Mucosa of gallbladder (tissue), 1 donor: ENCODE data around the gene SLC13A5. TPM values are rescaled to one million over a fixed set of nuclear protein-coding genes. Genes with fewer than 3 reads are reported as not detected.
"Not testable (repeated sequence)": the region's sequence is repeated elsewhere in the genome, so short reads cannot be mapped to it uniquely, and the experiment has no call there.

Experiments used
- DNase-seq: peaks from one replicate; pipeline ENCODE4 v3.0.0-alpha.2; 2020; ENCODE audit warnings: low spot score
- total RNA-seq: library from RNA; stranded (reverse); gene quantifications from one replicate; pipeline ENCODE4 v1.2.1, GENCODE V29; 2021
- donor health status: DM: no; HTN: no; CAD: no.

SLC13A5 gene
- total RNA-seq, 1 donor from 2014 or later = 0.52 TPM

DNA sequence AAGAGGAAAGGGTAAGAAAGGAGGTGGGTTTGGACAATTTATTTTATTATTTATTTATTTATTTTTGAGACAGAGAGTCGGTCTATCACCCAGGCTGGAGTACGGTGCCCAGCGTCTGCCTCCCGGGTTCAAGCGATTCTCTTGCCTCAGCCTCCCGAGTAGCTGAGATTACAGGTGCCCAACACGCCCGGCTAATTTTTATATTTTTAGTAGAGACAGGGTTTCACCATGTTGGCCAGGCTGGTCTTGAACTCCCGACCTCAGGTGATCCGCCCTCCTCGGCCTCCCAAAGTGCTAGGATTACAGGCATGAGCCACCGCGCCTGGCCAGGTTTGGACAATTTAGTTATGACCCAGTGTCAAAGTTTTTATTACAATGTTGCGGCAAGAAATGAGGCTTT is 50.0 kb downstream of the SLC13A5 start:
- DNase-seq = not testable (repeated sequence)

DNA sequence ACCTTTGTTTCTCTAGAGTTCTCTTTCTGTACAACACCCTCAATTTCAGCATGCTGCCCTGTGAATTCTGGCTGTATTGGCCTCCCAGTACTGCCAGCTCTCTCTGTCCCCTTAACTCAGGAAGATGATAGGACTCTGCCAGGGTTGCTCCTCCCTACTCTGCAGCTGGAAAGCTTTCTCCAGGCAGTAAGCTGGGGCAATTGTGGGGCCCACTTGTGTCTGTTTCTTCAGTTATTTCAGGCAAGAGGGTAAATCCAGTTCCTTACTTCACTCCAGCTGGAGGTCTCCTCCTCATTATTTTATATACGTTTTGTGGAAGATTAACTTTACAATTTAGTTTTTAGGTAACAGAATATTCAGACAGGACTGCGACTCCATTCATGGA is 51.7 kb downstream of the SLC13A5 start:
- no peak for DNase-seq

DNA sequence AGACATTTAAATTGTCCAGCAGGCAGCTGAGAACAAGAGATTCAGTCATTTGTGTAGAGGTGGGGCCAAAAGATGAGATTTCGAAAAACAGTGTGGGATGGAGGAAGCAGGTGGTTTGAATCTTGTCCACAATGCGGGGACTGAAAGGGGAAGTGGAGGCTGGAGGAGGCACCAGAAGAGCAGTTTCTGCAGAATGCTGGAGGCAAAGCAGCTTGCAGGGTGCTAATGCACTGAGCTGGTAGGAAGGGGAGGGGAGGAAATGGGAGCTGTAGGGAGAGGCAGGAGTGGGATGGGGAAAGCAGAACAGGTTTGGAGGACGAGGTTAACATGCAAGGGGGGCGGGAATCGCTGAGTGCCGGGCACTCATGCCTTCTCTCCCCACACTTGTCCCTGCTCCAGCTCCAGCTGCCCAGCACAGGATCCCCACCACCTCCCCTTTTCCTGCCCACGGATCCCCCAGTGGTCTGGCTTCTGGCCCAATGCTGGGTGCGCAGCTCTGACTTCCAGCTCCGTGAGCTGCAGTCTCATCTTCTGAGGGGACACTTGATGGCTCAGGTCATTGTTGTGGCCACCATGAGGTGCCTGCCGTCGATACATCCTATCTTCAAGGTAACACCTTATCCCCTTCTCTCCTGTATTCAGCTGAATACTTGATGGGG is 52.2 kb downstream of the SLC13A5 start:
- no peak for DNase-seq

DNA sequence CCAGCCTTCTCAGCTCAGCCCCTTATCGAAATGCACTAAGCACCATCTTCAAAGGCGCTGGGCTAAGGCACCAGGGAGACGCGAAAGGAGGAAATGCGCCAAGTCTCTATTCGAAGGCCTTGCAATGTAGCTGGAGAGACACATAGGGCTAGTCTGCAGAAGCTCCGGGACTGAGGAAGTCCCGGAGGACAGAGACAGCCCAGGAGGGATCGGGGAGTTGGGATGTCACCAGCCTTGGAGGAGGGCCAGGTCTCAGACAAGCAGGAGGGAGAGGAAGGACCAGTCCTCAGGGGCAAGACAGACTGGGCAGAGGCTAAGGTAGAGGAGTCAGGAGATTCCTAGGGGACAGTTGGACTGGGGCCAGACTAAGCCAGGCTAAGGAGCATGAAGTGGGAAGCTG is 53.1 kb downstream of the SLC13A5 start:
- no peak for DNase-seq

DNA sequence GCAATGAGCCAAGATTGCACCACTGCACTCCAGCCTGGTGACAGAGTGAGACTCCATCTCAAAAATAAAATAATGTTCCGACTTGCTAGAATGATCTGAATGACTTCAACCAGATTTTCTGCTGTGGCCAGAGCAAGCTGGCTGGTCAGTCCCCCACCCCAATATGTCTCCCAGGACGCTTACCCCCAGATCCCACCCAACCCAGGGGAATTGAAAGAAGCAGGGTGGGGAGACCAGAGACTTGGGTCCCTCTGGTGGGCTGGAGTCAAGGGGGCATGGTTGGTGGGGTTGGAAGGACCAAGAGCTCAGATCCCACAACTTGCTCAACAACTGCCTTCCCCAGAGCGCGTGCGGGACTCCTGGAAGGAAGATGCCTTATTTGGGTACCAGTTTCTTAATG is 54.8 kb downstream of the SLC13A5 start:
- not testable (repeated sequence) for DNase-seq

DNA sequence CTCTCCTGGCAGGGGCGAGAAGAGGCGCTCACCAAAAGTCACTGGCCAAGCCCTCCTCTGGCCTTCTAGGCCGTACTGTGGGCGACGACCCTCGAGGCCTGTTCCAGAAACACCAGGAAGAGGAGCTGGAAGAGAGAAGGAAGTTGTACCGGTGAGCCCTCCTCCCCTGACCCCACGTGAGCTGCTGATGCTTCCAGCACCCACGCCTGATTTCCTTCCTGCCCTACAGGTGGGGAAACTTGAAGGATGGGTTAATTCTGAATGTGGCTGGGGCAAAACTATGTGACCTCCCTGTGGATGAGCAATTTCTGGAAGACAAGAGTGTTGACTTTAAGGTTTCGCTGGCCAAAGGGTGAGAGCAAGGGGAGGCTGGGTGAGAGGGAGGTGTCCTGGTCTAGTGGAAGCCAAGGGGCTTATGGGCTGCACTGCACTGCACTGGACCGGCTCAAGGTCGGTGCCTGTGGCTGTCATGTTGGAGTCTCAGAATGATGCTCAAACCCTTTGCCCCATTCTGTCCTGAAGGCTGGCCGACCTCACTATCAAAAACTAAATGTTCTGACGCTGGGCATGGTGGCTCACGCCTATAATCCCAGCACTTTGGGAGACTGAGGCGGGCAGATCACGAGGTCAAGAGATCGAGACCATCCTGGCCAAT is 55.4 kb downstream of the SLC13A5 start:
- DNase-seq = no peak

DNA sequence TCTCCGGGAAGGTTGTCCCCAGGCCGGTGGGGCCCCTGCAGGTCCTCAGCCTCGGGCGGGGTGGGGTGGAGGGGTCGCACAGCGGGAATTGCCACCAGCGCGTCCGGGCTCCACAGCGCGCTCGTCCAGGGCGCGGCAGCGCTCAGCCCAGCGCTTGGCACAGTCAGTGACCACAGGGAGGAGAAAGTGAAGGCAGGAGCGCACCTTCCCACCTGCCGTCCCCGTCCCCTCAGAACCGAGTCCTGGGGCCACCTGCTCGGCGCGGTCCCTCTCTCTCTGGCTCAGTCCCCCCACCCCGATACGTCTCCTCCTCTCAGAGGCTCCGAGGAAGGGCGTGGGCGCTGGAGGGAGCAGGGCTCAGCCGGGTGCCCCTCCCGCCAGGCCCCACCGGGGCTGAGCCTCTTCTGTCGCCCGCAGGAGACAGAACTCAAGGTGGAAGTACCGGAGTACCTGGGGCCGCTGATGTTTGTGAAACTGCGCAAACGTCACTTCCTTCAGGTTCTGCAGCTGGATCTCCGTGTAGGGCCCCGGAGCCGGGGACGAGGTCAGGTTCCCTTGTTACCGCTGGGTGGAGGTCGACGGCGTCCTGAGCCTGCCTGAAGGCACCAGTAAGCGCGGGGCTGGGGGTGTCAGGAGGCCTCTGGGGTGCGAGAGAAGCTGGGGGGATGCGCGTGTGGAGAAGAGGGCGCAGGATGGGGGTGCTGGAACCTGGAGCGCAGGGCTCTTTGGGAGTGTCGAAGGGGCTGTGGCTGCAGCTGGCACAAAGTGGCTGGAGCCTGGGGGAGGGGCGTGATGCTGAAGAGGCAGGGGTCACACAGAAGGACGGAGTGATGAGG is 56.2 kb downstream of the SLC13A5 start:
- not testable (repeated sequence) for DNase-seq

DNA sequence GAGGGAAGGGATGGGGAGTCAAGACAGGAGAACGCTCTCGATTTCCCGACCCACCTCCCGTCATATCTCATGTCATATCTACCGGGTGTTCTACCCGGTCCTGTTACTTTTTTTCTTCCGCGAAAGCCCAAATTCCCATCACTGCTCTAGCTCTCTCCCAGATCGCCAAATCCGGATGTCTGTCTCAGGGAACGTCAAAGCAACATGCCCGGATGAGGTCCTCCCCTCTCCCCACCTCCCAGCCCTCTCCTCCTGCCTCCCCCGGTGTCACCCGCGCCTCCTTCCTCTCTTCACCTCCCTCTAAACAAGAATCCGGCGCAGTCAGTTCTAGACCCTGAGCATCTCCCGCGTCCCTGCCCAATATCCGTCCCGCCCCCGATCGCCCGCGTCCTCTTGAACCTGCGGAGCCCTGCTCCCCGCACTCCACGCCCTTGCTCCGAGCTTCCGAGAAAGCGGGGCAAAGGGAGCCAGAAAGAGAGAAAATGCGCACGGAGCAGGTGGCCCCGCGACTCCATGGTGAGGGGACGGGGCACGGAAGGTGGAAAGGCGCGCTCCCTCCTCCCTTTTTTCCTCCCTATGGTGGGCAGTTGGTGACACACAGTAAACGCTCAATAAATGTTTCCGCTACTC is 57.3 kb downstream of the SLC13A5 start:
- not testable (repeated sequence) for DNase-seq

DNA sequence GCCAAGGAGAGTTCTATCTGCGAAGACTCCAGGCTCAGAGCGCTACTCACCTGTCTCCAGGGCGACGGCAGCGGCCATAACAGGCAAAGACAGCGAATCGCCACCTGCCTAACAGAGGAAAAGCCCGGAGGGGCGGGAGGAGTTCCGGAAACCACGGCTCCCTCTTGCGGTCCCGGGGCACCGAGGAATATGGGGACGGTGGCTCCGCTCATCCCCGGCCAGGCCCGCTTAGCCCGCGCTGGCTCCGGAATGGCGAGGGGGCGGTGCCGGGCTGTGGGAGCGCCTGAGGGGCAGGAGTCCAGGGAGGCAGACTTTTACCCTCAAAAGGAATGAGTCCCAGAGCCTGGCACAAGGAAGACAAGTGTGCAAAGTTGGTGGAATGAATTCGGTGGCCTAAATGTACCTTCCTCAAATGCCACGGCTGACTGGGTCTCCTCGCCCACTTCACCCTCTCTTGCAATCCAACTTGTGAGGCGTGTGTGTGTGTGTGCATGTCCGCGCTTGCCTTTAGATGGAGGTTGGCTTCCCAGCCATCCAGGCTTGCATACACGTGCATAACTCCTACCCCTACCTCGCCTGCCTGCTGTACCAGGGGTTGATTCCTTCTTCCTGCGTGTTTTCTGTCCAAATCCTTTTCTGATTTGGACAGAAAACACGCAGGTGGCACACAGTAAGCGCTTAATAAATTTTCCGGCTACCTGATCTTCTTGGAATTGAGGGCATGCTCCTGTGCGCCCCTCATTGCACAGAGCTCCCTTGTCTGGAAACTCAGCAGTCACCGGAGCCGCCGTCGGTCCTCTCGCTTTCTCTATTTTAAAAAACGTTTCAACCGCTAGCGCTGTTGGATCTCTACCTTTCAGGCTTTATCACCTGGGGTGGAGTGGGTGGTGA is 58.1 kb downstream of the SLC13A5 start:
- DNase-seq = peak; percentile 43

DNA sequence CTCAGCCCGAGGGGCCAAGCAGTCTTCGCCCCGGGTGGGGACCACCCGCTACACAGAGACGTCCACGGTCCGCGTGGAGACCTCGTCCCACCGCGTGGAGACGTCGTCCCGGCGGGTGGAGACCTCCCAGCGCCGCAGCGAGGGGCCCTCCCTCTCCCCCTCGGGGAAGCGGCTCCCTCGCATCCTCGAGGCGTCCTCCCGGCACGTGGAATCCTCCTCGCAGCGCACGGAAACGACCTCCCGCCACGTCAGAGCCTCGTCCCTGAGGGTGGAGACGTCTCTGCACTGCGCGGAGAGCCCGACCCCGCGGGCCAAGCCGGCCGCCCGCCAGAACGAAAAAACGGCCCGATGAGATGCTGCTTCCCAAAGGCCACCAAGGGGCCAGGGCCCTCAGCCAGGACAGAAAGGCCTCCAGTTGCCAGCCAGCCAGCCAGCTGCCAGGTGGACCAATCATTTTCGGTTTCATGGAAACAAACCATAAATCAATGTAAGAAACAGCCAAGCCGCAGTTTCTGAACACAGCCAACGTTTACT is 61.2 kb downstream of the SLC13A5 start:
- DNase-seq = peak; percentile 40

DNA sequence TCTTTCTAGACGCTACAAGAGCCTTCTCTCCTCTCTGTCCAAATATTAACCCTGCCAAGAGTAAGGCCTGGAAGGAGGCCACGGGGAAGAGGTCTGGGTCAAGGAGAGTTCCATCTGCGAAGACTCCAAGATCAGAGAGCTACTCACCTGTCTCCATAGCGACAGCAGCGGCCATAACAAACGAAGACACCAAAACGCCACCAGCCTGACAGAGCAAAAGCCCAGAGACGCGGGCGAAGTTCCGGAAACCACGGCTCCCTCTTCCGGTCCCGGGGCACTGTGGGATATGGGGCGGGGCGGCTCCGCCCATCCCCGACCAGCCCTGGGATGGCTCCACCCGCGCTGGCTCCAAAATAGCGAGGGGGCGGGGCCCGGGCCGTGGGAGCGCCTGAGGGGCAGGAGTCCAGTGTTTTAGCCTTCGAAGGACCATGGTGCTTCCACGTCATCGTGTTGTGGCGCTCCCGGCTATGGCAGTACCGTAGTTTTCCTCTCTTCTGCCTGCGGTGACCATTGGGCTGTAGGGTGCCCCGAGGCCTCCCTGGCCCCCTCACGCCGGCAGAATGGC is 61.7 kb downstream of the SLC13A5 start, which contains the start of the genes C17orf100 and MED31:
Gene C17orf100 (plus strand): TSS at position 409 of the 565 bp plus-strand sequence. CDS start 152 bp downstream, at position 561.
Gene MED31 (minus strand): TSS at position 252 of the 565 bp plus-strand sequence. CDS start 77 bp downstream, at position 175.
- peak; percentile 95 for DNase-seq

DNA sequence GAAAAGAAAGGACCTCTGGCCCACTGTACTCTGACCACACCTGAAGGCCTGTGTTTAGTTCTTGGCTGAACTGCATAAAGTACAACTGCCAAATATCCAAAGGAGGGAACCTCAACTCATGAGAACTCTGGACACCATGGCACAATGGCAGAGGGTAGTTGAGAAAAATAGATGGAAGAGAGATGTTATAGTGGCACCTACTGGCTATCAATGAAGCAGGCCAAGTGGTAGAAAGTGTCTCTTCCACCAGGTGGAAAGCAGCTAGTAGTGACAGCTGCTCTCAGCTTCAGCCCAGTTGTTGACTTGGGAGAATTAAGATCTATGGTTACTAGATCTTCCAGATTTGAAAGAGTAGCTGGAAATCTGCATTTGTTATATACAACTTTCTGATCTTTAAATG is 65.0 kb downstream of the SLC13A5 start:
- no peak for DNase-seq

DNA sequence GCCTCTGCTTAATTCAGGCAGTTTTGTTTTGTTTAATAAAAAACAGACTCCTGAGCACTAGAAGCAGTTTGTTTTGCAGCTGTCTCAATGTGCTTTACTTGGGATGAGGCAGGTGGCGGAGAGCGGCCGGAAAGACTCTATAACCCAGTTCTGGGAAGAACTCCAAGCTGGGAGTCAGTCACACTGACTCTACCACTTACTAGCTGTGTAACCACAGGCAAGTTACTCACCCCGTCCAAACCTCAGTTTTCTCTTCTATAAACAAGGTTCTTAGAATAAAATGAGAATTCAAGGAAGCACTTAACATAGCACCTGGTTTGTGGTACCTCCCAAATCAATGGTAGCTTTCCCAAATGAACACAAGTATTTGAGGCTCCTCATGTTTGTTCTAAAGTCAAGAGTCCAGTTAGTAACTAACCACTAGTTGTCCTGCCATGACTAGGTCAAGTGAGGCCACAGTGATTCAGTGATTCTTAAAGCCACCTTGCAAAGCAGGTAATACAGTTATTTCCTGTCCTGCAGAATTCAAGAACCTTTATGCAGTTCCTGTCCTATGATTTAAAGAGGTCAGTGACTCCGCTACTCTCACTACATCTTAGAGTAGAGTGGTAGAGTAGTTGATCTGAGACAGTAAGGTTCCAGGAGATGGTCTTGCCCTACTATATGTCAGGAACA is 69.6 kb downstream of the SLC13A5 start:
- DNase-seq = no peak

DNA sequence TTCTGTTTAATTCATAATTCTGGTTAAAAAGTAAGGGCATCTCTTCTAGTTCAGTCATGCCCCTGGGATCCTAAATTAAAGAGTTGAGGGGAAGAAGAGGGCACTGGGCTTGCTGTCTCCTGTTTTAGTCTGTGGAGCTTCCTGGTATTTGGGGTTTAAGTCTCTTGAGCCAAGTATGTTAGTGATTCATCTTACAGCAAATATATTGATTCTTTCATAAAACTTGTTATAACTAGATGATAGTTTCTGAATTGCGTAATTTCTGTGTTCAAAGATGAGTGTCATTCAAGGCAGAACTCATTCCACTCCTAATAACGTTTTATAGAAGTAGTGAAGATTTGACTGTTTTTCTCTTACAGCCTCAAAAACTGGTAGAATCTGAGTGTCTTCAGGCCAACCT is 70.6 kb downstream of the SLC13A5 start:
- DNase-seq = no peak

DNA sequence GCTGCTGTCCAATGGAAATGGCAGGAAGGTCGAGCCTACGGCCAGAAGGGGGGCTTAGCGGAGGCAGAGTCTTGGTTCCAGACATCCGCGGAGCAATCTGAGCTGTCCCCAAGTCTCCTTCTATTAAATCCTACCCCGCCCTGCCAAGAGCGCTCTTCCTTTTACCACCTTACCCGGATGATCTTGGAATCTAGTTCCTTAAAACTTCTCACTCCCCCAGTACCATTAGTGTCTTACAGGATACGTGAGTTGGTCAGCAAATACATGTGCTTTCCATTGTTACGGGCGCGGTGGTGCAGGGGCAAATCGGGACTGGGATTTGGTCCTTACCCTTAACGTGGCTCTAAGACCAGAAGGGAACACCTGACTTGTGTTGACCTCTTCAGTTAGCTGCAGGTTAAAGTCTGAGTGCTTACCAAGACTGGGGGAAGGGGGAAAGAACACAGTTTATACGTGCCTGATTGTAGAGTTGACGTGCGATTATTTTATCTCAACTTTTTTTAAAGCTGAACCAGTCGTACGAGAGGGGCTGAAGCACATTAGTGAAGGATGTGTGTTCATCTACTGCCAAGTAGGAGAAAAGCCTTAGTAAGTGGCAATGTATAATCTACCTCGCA is 71.8 kb downstream of the SLC13A5 start:
- no peak for DNase-seq

DNA sequence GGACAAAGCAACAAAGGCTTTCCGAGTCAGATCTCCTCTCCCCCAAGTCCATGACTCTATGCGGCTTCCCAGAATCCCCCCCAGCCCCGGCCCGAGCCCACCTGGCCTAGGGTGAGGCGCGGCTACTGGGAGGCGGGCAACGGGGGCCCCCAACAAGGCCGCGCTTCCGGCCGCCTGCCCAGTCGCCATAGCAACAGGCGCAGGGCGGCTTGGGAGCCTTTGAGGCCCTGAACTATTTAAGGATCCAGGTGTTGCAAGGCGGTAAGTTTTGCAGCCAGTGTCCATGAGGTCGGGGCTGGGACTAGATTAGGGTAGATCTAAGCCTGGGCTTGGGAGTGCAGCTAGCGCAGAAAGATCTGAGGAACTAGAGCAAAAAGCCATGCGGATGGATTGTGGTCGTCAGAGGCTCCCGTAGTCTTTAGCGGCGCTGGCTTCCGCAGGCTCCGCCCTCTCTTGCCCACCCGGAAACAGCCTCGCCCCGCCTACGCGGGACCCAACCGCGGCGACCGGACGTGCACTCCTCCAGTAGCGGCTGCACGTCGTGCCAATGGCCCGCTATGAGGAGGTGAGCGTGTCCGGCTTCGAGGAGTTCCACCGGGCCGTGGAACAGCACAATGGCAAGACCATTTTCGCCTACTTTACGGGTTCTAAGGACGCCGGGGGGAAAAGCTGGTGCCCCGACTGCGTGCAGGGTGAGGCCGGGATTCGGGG is 72.5 kb downstream of the SLC13A5 start, which contains the start of the genes KIAA0753 and TXNDC17:
Gene KIAA0753 (minus strand): TSS at position 176 of the 711 bp plus-strand sequence. CDS start 5,608 bp downstream, outside the sequence.
Gene TXNDC17 (plus strand): TSS at position 525 of the 711 bp plus-strand sequence. CDS start 23 bp downstream, at position 548.
- DNase-seq = peak; percentile 92

DNA sequence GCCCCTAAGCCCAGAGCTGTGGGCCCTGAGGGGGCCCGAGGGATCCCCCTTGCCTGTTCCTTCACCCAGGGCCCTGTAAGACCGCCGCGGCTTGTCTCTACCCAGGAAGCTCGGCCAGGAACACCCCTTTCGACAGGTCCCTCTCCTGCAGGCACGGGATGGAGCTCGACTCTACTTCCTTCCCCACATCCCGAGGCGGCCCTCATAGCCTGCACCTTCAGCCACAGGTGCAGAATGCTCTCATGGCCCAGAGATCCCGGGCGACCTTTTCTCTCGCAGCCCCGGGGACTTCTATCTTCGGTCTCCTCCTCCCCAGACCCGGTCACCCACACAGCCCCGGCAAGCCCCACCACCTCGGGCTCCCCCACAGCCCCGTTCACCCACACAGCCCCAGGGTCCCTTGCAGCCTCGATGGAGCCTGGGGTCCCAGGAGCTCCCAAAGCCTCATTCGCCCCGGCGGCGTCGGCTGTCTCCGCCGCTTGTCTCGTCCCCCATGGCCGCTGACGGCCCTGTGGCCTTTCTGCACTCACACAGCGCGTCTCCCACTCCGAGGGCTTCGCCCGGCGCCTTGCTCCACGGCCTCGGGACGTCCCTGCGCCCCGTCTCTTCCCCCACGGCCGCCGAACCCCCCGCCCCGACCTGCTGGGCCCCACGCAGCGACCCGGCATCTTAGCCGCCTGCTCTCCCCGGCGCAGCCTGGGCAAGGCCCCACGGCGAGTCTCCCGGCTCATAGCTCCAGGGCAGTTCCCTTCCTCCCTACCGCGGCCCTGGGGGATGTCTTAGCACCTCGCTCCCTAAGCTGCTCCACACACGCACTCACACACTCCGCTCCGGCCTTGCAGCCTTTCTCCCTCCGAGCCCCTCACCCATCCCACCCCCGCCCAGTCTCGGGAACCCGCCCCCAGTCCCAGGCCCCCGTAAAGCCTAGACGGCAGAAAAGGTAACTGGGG is 73.3 kb downstream of the SLC13A5 start:
- DNase-seq = no peak
